Measurements from ENCODE around the gene GPR34.
A peak's percentile ranks its signal among the peaks of the same experiment; 100 is the strongest.

Gene GPR34

GRCh38 chrX:41684138-41684537 lies 4.6 kb upstream of the GPR34 start:
- TF ChIP-seq CTCF (IDR thresholded peaks at IDR 0.05; ENCODE audit: insufficient read depth, low read length, poor library complexity, severe bottlenecking) = no peak
- TF ChIP-seq EZH2phosphoT487 (conservative IDR thresholded peaks at IDR 0.05; ENCODE audit: low read length) = no peak
- H3K79me2 ChIP-seq (ENCODE audit: insufficient read depth, low read length) = no peaks in the 10 kb centered on the region
- no peak overlapping the region for H3K9ac ChIP-seq (ENCODE audit: low read length)

GRCh38 chrX:41684940-41685339 lies 3.8 kb upstream of the GPR34 start:
- TF ChIP-seq EZH2phosphoT487 (conservative IDR thresholded peaks at IDR 0.05; ENCODE audit: low read length) (no peak), CTCF (IDR thresholded peaks at IDR 0.05; ENCODE audit: insufficient read depth, low read length, poor library complexity, severe bottlenecking) (no peak)
- H3K9ac ChIP-seq (ENCODE audit: low read length) = no peak overlapping the region; the same call in 1 of the 2 replicates
- H3K27ac ChIP-seq (ENCODE audit: low read depth, low read length) = peak overlapping the region; percentile 51; the same call in 1 of the 2 replicates
- H4K20me1 ChIP-seq (ENCODE audit: low read depth, low read length) = no peaks in the 10 kb centered on the region
- H3K79me2 ChIP-seq (ENCODE audit: insufficient read depth, low read length) = no peaks in the 10 kb centered on the region
- 0 out of 2 replicates have a peak, but pooled peaks cover 5% of the 10 kb centered on the region for H3F3A ChIP-seq (ENCODE audit: insufficient read depth)
- H3K36me3 ChIP-seq (ENCODE audit: low read length) = no peaks in the 10 kb centered on the region
- H3K4me3 ChIP-seq (ENCODE audit: insufficient read depth, low read length, poor library complexity, severe bottlenecking) = peak overlapping the region; percentile 10
- peak overlapping the region; percentile 53 for H3K4me2 ChIP-seq (ENCODE audit: low read depth, low read length, poor library complexity, severe bottlenecking)
- no peaks in the 10 kb centered on the region for H3K9me2 ChIP-seq (replicated peaks; ENCODE audit: insufficient read depth, low read length)
- H3K9me3 ChIP-seq (ENCODE audit: insufficient read depth, low read length) = no peaks in the 10 kb centered on the region
- H3K27me3 ChIP-seq (ENCODE audit: low read length) = no peaks in the 10 kb centered on the region
- no peak overlapping the region for H2AFZ ChIP-seq (ENCODE audit: low read depth, low read length, severe bottlenecking)

More at GRCh38 chrX:41684138-41684537, 4.6 kb upstream of the GPR34 start:
- H3K27ac ChIP-seq (ENCODE audit: low read depth, low read length) = 0 out of 2 replicates have a peak overlapping the region, but pooled peaks have one; percentile 23
- H3K9me3 ChIP-seq (ENCODE audit: insufficient read depth, low read length) = no peaks in the 10 kb centered on the region
- no peaks in the 10 kb centered on the region for H4K20me1 ChIP-seq (ENCODE audit: low read depth, low read length)
- H3K4me2 ChIP-seq (ENCODE audit: low read depth, low read length, poor library complexity, severe bottlenecking) = no peak overlapping the region
- H3K9me2 ChIP-seq (replicated peaks; ENCODE audit: insufficient read depth, low read length) = no peaks in the 10 kb centered on the region
- H2AFZ ChIP-seq (ENCODE audit: low read depth, low read length, severe bottlenecking) = no peak overlapping the region
- no peaks in the 10 kb centered on the region for H3K27me3 ChIP-seq (ENCODE audit: low read length)
- H3K4me3 ChIP-seq (ENCODE audit: insufficient read depth, low read length, poor library complexity, severe bottlenecking) = no peak overlapping the region
- H3K36me3 ChIP-seq (ENCODE audit: low read length) = no peaks in the 10 kb centered on the region
- 0 out of 2 replicates have a peak, but pooled peaks cover 5% of the 10 kb centered on the region for H3F3A ChIP-seq (ENCODE audit: insufficient read depth)

GRCh38 chrX:41686788-41687187 lies 2.0 kb upstream of the GPR34 start:
- TF ChIP-seq CTCF (IDR thresholded peaks at IDR 0.05; ENCODE audit: insufficient read depth, low read length, poor library complexity, severe bottlenecking) = no peak
- no peak for TF ChIP-seq EZH2phosphoT487 (conservative IDR thresholded peaks at IDR 0.05; ENCODE audit: low read length)
- Histone ChIP-seq H3K27me3 (ENCODE audit: low read length) (no peaks in the 10 kb centered on the region), H3K27ac (ENCODE audit: low read depth, low read length) (peak overlapping the region; percentile 26; the same call in 1 of the 2 replicates)

More at GRCh38 chrX:41686788-41687187, 2.0 kb upstream of the GPR34 start:
- Histone ChIP-seq H3K4me3 (ENCODE audit: insufficient read depth, low read length, poor library complexity, severe bottlenecking) (no peak overlapping the region), H3F3A (ENCODE audit: insufficient read depth) (0 out of 2 replicates have a peak, but pooled peaks cover 5% of the 10 kb centered on the region), H3K9me3 (ENCODE audit: insufficient read depth, low read length) (no peaks in the 10 kb centered on the region), H3K36me3 (ENCODE audit: low read length) (no peaks in the 10 kb centered on the region), H4K20me1 (ENCODE audit: low read depth, low read length) (no peaks in the 10 kb centered on the region), H3K9me2 (replicated peaks; ENCODE audit: insufficient read depth, low read length) (no peaks in the 10 kb centered on the region), H3K79me2 (ENCODE audit: insufficient read depth, low read length) (no peaks in the 10 kb centered on the region), H3K4me2 (ENCODE audit: low read depth, low read length, poor library complexity, severe bottlenecking) (no peak overlapping the region), H2AFZ (ENCODE audit: low read depth, low read length, severe bottlenecking) (no peak overlapping the region), H3K9ac (ENCODE audit: low read length) (no peak overlapping the region)

All from SU-DHL-6 (cell line).